ENCODE results near the gene PUM2. TPM values are rescaled to one million over a fixed set of nuclear protein-coding genes. Genes with fewer than 3 reads are reported as not detected.

The PUM2 gene
- total and polyA plus RNA-seq, 2 of the 8 experiments (the other 6 are each of a cell fraction or from before 2014, with no cell fraction given) = 46.6 to 114 TPM

GRCh38 chr2:20327370-20327769 is 23.3 kb downstream of the PUM2 start:
- no peak overlapping the region for H3K18ac ChIP-seq (ENCODE audit: extremely low read depth, low read length)
- no peak overlapping the region for H3K56ac ChIP-seq (replicated peaks; ENCODE audit: insufficient read length, low read depth, low read length)
- H2BK120ac ChIP-seq (replicated peaks; ENCODE audit: low read depth, low read length) = no peak overlapping the region
- no peak overlapping the region for H3K9ac ChIP-seq (replicated peaks in 1 of 4; ENCODE audit: extremely low read depth in 1 of 4, low read depth in 3 of 4, low read length in 3 of 4)
- TF ChIP-seq POLR2AphosphoS5 (IDR thresholded peaks at IDR 0.05; ENCODE audit: low read depth, low read length) (no peak), SP2 (IDR thresholded peaks at IDR 0.05; ENCODE audit: low read length) (no peak), BACH1 (IDR thresholded peaks at IDR 0.05; ENCODE audit: low read length) (no peak), ZNF274 (IDR thresholded peaks at IDR 0.05; ENCODE audit: borderline replicate concordance, extremely low read depth, low read length) (no peak), USF2 (IDR thresholded peaks at IDR 0.05; ENCODE audit: low read length) (no peak)
- H3K23ac ChIP-seq (ENCODE audit: insufficient read length) = no peak overlapping the region
- no peak overlapping the region for H2BK15ac ChIP-seq (ENCODE audit: low read length)
- H4K20me1 ChIP-seq (replicated peaks in 1 of 2; ENCODE audit: control insufficient read depth in 1 of 2, insufficient read depth in 2 of 2, low read length in 2 of 2) = peaks cover 21 to 22% of the 10 kb centered on the region in 2 experiments
- H3K27me3 ChIP-seq (replicated peaks in 1 of 4; ENCODE audit: control insufficient read depth in 3 of 4, extremely low read depth in 1 of 4, insufficient read depth in 3 of 4, low read length in 3 of 4) = no peaks in the 10 kb centered on the region
- WGBS, 2 experiments (ENCODE audit: extremely low coverage in 1 of 2, insufficient coverage in 1 of 2, insufficient read length in 1 of 2, insufficient replicate concordance in 2 of 2, low coverage in 1 of 2, low lambda C conversion rate in 2 of 2, missing lambda C conversion rate in 1 of 2) = 92% methylated on average over 1 of the region's 1 CpG; no CpG with 5 or more reads in 1 of the 2 experiments
- no peak for FAIRE-seq
- no peak overlapping the region for H2BK12ac ChIP-seq (ENCODE audit: low read depth, low read length)
- no peak overlapping the region for H3K4ac ChIP-seq (replicated peaks; ENCODE audit: insufficient read length, low read depth, low read length)
- H2BK5ac ChIP-seq (ENCODE audit: low read depth, low read length) = no peak overlapping the region
- H3K4me2 ChIP-seq (ENCODE audit: insufficient read depth in 1 of 2, low read depth in 2 of 2, low read length in 2 of 2) = no peak overlapping the region
- no peak overlapping the region for H2BK20ac ChIP-seq (ENCODE audit: low read length)
- H3K4me1 ChIP-seq (replicated peaks in 1 of 4; ENCODE audit: control insufficient read depth in 3 of 4, insufficient read depth in 4 of 4, low read length in 3 of 4) = peaks cover 0 to 4% (median 0%) of the 10 kb centered on the region in 4 experiments; a peak in 2 of 7 replicates
- H2AK5ac ChIP-seq (ENCODE audit: low read depth, low read length) = no peak overlapping the region
- ChIA-PET POLR2A (ENCODE audit: partially characterized antibody) (interaction anchor here (0.6 to 1.4 kb wide), 2 partner anchors 120 to 129 kb away, joined by 3 to 5 read pairs; partner anchors contain the start of gene RHOB), CTCF (ENCODE audit: partially characterized antibody) (interaction anchor here (0.6 to 4.2 kb wide), 18 partner anchors 8 to 1077 kb away, joined by 3 to 16 read pairs (median 6); no protein-coding TSS in a partner anchor)
- H4K5ac ChIP-seq (ENCODE audit: insufficient read length, low read depth, low read length) = no peak overlapping the region
- no peak for DNase-seq (ENCODE audit: low read depth in 1 of 2, low spot score in 2 of 2)
- H4K91ac ChIP-seq (replicated peaks; ENCODE audit: insufficient read length, low read length) = no peak overlapping the region
- no peak overlapping the region for H3K27ac ChIP-seq (ENCODE audit: low read depth, low read length)
- no peak overlapping the region for H3K4me3 ChIP-seq (ENCODE audit: extremely low read depth in 1 of 4, insufficient read depth in 2 of 4, low read depth in 3 of 4, low read length in 4 of 4)
- H3K36me3 ChIP-seq (ENCODE audit: control insufficient read depth in 2 of 4, insufficient read depth in 4 of 4, low read length in 3 of 4) = peaks cover 3 to 27% (median 4%) of the 10 kb centered on the region in 4 experiments; a peak in 3 of 8 replicates
- H3K9me3 ChIP-seq (ENCODE audit: insufficient read depth in 2 of 2, low read depth in 1 of 2, low read length in 1 of 2) = no peaks in the 10 kb centered on the region
- no peak overlapping the region for H4K8ac ChIP-seq (ENCODE audit: extremely low read depth, insufficient read depth, low read length)
- peaks cover 12% of the 10 kb centered on the region for H3K79me1 ChIP-seq (ENCODE audit: low read depth, low read length)
- peaks cover 29 to 94% of the 10 kb centered on the region in 2 experiments for H3K79me2 ChIP-seq (ENCODE audit: control insufficient read depth in 1 of 2, insufficient read depth in 2 of 2, low read length in 2 of 2)
- H3K23me2 ChIP-seq (ENCODE audit: low read depth, low read length) = no peaks in the 10 kb centered on the region
- no peak overlapping the region for H3K14ac ChIP-seq (ENCODE audit: insufficient read length)
- no peak overlapping the region for H2AFZ ChIP-seq (ENCODE audit: low read length)

Measured in H1 (cell line).